GM21390 (cell line): ENCODE data around the gene ASRGL1.

Experiments
- ATAC-seq: cut with Tn5 transposase; IDR thresholded peaks from one replicate; pipeline ENCODE4 v1.9.1; 2021; ENCODE audit not compliant: unreplicated experiment

The ASRGL1 gene

DNA sequence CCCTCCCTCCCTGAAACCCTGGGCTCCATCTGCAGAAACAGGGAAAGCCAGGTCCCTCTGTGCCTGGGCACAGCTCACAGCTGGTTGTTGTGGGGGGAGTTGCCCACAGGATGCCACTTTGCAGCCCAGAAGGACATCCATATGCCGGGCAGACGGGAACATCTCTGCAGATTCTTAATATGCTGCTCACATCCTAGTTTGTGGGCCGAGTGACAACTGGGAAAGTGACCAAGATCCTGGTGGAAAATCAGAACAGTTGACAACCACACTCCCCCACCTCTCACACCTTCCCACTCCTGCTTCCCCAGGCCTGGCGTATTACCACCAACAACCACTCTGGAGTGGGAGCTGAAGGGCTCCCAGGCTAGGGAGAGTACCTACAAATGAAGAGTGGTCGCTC lies 74.3 kb downstream of the ASRGL1 start:
- no peak for ATAC-seq

DNA sequence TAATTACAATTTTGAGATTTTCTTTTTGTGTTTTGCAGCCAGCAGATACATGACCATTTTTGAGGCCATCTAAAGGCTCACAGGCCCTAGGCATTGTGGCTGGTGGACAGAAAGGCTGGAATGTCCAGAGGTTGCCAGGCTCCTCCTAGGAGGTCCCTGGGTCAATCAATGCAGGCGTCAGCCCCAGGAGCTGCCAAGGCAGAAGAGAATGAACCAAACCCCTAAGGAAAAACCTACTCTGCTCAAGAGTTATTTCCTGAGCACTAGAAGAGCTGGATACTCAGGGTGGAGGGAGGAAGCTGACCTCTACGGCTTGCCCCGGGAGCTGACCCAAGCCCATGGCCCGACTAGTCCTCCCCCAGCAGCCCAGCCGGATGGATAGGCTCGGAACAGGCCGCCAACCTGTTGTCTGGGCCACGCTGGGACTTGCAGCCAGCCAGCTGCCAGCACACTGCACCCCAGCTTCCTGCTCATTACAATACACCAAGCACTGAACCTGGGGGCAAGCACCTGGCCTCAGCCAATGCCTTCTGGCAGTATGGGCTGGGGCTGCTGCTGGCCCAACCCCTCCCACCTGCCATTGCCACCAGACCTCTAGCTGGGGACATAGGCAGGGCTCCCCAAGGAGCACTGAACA lies 75.9 kb downstream of the ASRGL1 start:
- no peak for ATAC-seq

DNA sequence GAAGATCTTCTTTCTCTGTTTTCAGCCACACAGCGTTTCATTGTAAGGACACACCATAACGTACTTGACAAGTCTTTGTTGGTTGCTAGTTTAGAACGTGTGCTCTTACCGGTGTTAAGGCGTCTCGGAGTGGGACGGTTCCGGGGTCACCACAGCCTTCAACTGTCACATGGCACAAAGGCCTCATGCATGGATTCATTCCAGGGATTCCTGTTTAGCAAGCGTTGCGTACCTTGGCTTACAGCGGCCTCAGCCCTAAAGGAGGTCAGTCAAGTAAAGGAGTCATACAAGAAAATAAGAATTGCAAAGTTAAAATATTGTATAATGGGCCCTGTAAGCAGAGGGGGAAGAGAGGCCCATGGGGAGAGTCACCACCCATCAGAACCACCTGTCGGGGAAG lies 79.3 kb downstream of the ASRGL1 start:
- no peak for ATAC-seq

DNA sequence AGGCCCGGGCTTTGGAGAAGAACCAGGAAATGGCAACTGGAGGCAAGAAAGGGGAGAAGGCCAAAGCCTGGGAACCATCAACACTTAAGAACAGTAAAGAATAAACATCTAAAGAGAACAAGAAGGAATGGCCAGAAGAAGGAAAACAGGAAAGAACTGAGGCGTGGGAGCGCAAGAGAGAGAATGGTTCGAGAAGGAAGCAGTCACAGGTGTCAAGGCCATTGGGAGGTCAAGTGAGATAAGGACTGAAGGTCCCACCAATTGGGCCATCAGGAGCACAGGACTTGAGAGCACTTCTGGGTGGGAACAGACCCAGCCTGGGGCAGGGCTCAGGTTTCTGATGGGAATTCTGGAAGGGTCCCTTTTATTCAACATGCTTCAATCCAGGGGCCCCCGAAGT lies 80.9 kb downstream of the ASRGL1 start:
- no peak for ATAC-seq

- ATAC-seq = no peak
Measured at GRCh38 chr11:62418733-62419132, 81.5 kb downstream of the ASRGL1 start, which contains the start of gene SCGB1A1. Gene SCGB1A1, plus strand, starts transcription at chr11:62419033. Its CDS starts 63 bp downstream, at chr11:62419096.

DNA sequence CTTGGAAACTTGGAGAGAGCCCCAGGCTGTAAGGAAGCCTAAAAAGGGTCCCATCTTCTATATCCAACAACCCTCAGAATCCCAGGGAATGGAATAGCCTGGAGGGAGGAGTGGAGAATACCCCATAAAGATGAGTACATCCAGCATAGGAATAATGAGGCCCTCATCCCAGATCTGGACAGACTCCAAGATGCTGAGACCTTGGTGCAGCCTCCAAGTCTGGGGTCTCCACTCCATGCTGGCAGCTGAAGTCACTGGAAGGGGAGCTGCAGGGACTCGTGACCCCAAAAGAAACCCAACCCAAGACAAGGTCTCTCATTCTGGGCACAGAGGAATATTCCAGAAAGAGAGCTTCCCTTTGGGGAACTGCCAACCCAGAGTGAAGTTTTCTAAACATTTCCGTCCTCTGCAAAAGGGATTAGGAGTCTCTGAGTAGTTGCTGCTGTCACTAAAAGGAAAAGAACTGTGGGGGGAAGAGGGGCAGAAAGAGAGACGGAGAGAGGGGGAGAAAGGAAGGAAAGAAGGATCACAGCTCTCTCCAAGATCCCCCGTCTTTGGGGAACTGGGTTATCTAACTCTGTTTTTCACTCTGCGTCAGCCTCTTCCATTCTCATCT lies 82.2 kb downstream of the ASRGL1 start:
- no peak for ATAC-seq

DNA sequence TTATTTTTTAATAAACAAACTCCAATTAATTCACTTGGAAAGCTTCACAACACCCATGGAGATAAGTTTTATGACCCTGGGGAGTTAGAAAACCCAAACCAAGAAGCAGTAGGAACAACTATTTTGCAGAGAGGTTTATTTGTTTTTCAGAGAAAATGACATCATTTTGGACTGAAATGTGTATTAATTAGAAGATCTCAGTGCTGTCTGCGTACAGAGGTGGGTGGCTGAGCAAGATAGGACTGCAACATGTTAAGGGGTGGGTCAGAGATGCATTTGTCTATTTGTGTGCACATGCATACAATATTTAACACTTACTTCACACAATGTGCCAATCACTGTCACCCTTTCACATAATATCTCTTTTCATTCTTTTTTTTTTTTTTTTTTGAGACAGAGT lies 82.7 kb downstream of the ASRGL1 start:
- ATAC-seq = no peak

- ATAC-seq = no peak
Measured at GRCh38 chr11:62420882-62421281, 83.6 kb downstream of the ASRGL1 start.

GRCh38 chr11:62421996-62422395 lies 84.7 kb downstream of the ASRGL1 start:
- no peak for ATAC-seq

DNA sequence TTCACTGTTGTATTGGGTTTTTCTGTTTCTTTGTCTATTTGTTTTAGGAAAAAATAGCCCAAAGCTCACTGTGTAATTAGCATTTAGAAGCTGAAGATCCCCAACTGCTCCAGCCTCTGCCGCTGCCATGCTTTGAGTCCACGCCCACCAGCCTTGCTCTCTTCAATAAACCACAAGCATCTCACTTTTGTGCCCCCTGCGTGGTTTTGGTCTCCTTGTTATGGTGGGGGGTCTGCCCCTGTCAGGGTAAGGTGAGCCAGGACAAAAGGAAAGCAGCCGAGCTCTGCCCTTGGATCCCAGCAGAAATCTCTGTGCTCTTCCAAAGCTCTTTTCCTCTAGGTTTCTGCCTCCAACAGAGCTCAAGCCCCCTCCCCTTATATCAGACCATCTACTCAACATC lies 85.8 kb downstream of the ASRGL1 start:
- ATAC-seq = no peak

DNA sequence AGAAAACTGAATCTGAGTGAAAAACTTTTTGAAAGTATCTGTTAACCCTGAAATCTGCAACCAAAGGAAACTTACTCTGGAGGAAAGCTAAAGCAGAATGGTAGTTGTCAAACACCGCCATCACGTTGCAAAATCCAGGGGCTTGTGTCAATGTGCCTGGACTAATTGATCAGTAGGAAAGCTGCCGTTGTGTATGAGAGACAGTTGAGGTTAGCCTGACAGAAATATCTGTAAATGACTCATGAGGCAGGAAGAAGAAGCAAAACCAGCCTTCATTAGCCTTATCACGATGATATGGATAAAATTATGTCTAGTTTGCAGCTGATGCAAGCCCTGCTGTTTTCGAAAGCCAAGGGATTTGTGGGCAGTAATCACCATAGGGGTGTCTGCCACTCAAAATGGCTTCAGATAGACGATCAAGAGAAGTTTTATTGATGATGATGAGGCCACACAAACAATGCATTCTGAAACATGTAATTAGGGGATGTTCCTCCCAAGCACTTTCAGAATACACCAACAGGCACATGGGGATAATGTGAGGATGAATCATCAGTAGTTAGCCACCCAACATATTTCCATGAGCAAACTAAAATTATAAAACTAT lies 90.5 kb downstream of the ASRGL1 start:
- ATAC-seq = no peak

- ATAC-seq = no peak
Measured at GRCh38 chr11:62428871-62429560, 91.8 kb downstream of the ASRGL1 start.

DNA sequence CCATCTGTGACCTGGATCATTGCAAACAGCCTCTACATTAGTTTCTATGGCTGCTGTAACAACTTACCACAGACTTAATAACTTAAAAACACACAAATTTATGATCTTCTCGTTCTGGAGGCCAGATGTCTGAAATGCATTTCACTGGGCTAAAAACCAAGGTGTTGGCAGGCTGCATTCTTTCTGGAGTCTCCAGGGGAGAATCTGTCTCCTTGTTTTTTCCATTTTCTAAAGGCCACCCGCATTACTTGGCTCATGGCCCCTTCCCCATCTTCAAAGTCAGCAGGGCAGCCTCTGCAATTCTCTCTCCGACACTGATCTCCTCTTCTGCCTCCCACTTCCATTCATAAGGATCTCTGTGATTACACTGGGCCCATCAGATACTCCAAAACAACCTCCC lies 93.2 kb downstream of the ASRGL1 start:
- no peak for ATAC-seq

GRCh38 chr11:62431171-62431901 lies 94.1 kb downstream of the ASRGL1 start:
- no peak for ATAC-seq

DNA sequence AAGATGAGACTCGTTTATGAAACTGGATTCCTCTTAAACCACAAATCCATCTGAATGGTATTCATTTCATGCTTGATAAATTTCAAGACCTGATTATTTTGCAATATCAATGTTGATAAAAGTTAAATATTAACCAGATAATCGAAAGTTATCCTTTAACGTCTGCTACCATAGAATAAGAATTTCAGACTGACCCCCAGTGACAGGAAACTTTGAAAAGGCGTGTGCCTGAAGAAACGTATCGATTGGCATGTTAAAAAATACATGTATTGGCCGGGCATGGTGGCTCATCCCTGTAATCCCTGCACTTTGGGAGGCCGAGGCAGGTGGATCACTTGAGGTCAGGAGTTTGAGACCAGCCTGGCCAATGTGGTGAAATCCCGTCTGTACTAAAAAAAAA lies 95.4 kb downstream of the ASRGL1 start:
- ATAC-seq = no peak

DNA sequence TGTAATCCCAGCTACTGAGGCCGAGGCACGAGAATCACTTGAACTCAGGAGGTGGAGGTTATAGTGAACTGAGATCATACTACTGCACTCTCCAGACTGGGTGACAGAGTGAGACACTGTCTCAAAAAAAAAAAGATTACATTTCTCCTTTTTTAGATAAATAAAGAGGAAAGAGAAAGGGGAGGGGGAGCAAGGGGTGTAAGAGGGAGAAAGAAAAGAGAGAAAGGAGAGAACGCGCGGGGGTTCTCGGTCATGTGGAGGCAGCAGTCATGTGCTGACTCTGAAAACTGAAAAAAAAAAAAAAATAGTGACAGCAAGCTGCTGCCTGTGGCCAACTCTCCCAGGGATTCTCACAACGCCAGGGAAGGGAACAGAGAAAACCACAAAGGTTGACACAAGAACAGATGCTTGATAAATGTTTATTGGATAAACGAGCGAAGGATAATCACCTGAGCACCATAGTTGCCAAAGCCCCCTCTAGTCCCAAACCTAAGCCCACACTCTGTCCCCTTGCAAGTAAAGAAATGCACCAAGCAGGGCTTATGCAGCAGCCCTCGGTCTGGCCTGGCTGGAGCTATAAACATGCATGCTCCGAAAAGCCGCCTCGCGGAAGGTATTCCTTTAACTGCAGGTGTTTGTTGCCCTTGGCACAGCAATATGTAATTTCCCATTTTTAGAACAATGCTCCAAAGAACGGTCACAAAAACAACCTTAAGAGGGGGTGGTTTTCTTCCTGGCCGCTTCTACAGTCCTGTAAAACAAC lies 96.1 kb downstream of the ASRGL1 start:
- ATAC-seq = no peak

GRCh38 chr11:62433904-62434276 lies 96.6 kb downstream of the ASRGL1 start:
- no peak for ATAC-seq

- no peak for ATAC-seq
Measured at GRCh38 chr11:62435846-62436660, 98.8 kb downstream of the ASRGL1 start.

- ATAC-seq = no peak
Measured at GRCh38 chr11:62437616-62438015, 100.4 kb downstream of the ASRGL1 start.

- ATAC-seq = no peak
Measured at GRCh38 chr11:62438641-62439040, 101.4 kb downstream of the ASRGL1 start.
